BJ (cell line): ENCODE measurements around the gene DOCK4. TPM values are rescaled to one million over a fixed set of nuclear protein-coding genes. Genes with fewer than 3 reads are reported as not detected.

Experiments
- CTCF ChIA-PET: fragments of 350-600 bp; formaldehyde crosslinking; extraction: SDS; loops from one replicate; lab custom pipeline; 2021; ENCODE audit warnings: antibody characterized with exemption, inconsistent platforms; lab: Yijun Ruan, JAX
- POLR2A ChIA-PET: fragments of 300-600 bp; sonication (Branson Sonifier 250); formaldehyde crosslinking; extraction: SDS; loops from one replicate; lab custom pipeline; 2021; ENCODE audit warnings: antibody characterized with exemption; lab: Charles Lee
- DNase-seq: peaks from one replicate; pipeline ENCODE4 v3.0.0-alpha.2; 2011; ENCODE audit warnings: low read depth
- H3K27me3 ChIP-seq: 2 replicates; pipeline ENCODE4 v1.6.0; 2011; ENCODE audit warnings: low read length; ENCODE audit not compliant: control insufficient read depth, insufficient read depth
- H3K36me3 ChIP-seq: 2 replicates; pipeline ENCODE4 v1.5.1; 2011; ENCODE audit warnings: low read length; ENCODE audit not compliant: control insufficient read depth, insufficient read depth
- H3K4me3 ChIP-seq: 2 replicates; pipeline ENCODE4 v1.5.1; 2011; ENCODE audit warnings: low read depth, mild to moderate bottlenecking, control low read depth, low read length
- CTCF ChIP-seq: IDR thresholded peaks from 2 replicates; pipeline ENCODE4 v1.5.1; 2011; ENCODE audit warnings: low read depth, mild to moderate bottlenecking, control low read depth, inconsistent platforms, low read length, moderate library complexity; ENCODE audit not compliant: insufficient read depth
- polyA plus RNA-seq: library from polyadenylated mRNA; depleted of rRNA; stranded (reverse); fragments of >200 nt; gene quantifications from 2 replicates; pipeline ENCODE4 v1.2.3, GENCODE V29; 2011

DOCK4 gene
- polyA plus RNA-seq, 1 experiment = 0.15 TPM

DNA sequence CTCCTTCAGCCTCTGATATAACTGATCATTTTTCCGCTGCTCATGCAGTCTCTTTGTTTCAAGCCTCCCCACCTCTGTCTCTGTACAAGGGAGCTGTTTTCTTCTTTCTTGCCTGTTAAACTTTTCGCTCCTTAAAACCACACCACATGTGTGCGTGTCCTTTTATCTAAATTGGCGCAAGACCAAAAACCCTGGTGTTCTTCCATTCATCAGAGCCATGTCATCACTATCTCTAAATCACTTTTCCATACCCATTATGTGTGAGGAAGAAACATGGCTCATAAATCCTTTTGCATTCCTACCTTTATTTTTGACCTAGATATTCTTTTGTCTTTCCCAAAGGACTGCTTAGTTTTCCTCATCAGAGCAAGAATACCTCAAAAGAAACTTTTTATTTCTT is 404.9 kb downstream of the DOCK4 start:
- no peak for DNase-seq
- Histone ChIP-seq H3K36me3 (no peaks in the 10 kb centered on the region), H3K27me3 (no peaks in the 10 kb centered on the region), H3K4me3 (no peak overlapping the region)
- CTCF ChIA-PET = no interaction called here
- no peak for TF ChIP-seq CTCF
- POLR2A ChIA-PET = no interaction called here

GRCh38 chr7:111796671-111797070 is 409.5 kb downstream of the DOCK4 start:
- Histone ChIP-seq H3K4me3 (no peak overlapping the region), H3K36me3 (no peaks in the 10 kb centered on the region), H3K27me3 (no peaks in the 10 kb centered on the region)
- DNase-seq = no peak
- CTCF ChIA-PET = no interaction called here
- POLR2A ChIA-PET = no interaction called here
- no peak for TF ChIP-seq CTCF

GRCh38 chr7:111789870-111790269 is 416.3 kb downstream of the DOCK4 start:
- ChIA-PET CTCF (no interaction called here), POLR2A (no interaction called here)
- no peak for DNase-seq
- no peak overlapping the region for H3K4me3 ChIP-seq
- H3K36me3 ChIP-seq = no peaks in the 10 kb centered on the region
- H3K27me3 ChIP-seq = no peaks in the 10 kb centered on the region
- no peak for TF ChIP-seq CTCF

GRCh38 chr7:111789048-111789320 is 417.2 kb downstream of the DOCK4 start:
- no peak for TF ChIP-seq CTCF
- H3K36me3 ChIP-seq = no peaks in the 10 kb centered on the region
- ChIA-PET POLR2A (no interaction called here), CTCF (interaction anchor here (0.9 kb wide), 1 partner anchor 17 kb away, joined by 3 read pairs; no protein-coding TSS in a partner anchor)
- no peak for DNase-seq
- H3K27me3 ChIP-seq = no peaks in the 10 kb centered on the region
- H3K4me3 ChIP-seq = no peak overlapping the region

GRCh38 chr7:111788286-111789047 is 417.7 kb downstream of the DOCK4 start:
- no peak overlapping the region for H3K4me3 ChIP-seq
- H3K27me3 ChIP-seq = no peaks in the 10 kb centered on the region
- H3K36me3 ChIP-seq = no peaks in the 10 kb centered on the region
- no peak for DNase-seq
- TF ChIP-seq CTCF = no peak
- ChIA-PET CTCF (interaction anchor here (0.9 kb wide), 1 partner anchor 16 kb away, joined by 3 read pairs; no protein-coding TSS in a partner anchor), POLR2A (no interaction called here)
